HG03378 (cell line): Measurements from ENCODE around the gene MS4A10.

Source experiments
- ATAC-seq: cut with Tn5 transposase; IDR thresholded peaks from one replicate; pipeline ENCODE4 v1.9.1; 2021; ENCODE audit warnings: mild to moderate bottlenecking, moderate library complexity; ENCODE audit not compliant: unreplicated experiment

The MS4A10 gene

GRCh38 chr11:60764879-60765278, 20.3 kb upstream of the MS4A10 start:
- peak; percentile 45 for ATAC-seq

GRCh38 chr11:60765355-60765754, 19.8 kb upstream of the MS4A10 start:
- peak; percentile 2 for ATAC-seq

DNA sequence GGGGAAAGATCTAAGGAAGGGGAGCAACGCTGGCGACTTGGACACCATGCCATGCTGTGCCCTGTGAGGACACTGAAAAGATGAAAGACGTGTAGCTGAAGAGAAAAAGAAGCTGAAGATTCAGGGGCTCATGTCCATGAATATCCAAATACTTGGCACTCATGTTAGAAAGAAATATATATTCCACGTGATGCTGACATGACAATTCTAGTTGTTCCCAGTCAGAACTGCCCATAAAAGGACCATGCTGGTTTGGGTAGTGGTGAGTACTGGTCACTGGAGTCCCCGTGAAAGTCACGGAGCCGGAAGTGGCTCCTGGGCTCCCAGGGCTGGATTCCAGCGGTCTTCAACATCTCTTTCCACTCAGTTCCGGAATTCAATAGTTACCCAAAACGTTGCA, 18.6 kb upstream of the MS4A10 start:
- no peak for ATAC-seq

- no peak for ATAC-seq
Observed at GRCh38 chr11:60767388-60767811, 17.7 kb upstream of the MS4A10 start.

- no peak for ATAC-seq
Observed at GRCh38 chr11:60768202-60768601, 16.9 kb upstream of the MS4A10 start.

GRCh38 chr11:60769273-60769672, 15.9 kb upstream of the MS4A10 start:
- ATAC-seq: no peak

GRCh38 chr11:60769811-60770210, 15.3 kb upstream of the MS4A10 start:
- no peak for ATAC-seq

DNA sequence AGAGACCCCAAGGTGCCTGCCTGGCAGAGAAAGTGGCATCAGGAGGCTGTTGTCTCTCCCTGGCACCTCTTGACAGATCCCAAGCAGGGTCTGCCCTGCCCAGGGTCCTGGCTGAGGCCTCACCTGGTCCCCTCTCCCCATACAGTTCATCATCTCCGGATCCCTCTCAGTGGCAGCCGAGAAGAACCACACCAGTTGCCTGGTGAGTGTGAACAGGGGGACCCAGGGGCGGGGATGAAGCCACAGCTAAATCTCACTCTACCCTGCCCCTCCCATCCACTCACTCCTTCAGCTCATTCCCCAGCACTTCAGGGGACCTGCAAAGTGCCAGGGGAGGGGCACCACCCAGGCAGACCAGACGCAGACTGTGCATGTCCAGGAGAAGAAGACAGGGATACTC, 14.0 kb upstream of the MS4A10 start:
- ATAC-seq: no peak

GRCh38 chr11:60771879-60772525, 13.1 kb upstream of the MS4A10 start:
- ATAC-seq: no peak

DNA sequence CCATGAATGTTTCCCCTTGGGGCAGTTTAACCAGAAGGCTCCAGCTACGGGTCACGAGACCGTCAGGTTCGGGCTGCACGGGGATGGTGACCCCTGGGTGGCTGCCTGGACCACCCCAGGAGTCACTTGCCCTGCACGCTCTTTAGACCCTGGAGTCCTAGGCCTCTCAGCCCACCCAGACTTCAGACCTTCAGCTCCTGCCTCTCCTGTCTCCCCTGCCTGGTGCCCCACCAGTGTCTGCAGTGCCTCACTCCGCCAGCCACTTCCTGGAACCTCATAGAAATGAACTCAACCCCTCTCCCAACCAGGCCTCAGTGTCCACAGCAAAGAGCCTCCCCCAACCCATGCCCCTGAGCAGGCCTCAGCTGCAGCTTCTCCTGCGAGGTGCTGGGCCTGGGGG, 12.5 kb upstream of the MS4A10 start:
- no peak for ATAC-seq

DNA sequence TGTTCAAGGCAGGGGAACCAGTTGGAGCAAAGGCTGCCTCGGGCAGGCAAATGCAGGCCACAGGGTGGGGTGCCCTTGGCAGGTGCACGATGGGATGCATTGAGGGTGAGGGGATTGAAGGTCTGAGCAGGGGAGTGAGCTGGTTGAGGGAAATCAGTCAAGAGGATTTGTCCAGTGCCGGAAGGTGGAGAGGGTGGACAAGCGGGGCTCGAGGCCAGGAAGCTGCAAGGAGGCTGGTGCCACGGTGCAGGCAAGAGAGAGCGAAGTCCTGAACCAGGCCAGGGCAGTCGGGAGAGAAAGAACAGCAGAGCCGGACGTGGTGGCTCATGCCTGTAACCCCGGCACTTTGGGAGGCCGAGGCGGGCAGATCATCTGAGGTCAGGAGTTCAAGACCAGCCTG, 10.4 kb upstream of the MS4A10 start:
- no peak for ATAC-seq

DNA sequence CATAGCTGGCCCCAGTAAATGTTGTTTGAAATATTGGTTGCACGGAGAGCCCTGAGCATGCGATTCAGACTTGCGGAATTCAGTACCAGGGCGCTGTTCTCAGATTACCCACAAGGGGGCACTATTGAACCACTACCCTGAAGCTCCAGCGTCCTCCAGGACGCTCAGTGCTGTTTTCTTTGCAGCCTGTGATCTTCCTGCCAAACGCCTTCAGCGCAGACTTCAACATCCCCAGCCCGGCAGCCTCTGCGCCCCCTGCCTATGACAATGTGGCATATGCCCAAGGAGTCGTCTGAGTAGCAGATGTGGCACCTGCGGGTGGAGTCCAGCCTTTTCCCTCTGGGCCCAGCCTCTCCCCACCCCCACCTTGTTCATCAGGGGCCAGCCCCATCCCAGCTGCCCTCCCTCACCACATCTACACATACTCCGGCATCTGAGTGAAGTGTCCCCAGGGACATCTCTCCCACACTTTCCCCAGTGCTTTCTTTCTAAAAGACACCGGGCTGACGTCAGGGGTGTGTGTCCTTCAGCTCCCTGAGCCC, 9.6 kb upstream of the MS4A10 start:
- ATAC-seq: no peak

DNA sequence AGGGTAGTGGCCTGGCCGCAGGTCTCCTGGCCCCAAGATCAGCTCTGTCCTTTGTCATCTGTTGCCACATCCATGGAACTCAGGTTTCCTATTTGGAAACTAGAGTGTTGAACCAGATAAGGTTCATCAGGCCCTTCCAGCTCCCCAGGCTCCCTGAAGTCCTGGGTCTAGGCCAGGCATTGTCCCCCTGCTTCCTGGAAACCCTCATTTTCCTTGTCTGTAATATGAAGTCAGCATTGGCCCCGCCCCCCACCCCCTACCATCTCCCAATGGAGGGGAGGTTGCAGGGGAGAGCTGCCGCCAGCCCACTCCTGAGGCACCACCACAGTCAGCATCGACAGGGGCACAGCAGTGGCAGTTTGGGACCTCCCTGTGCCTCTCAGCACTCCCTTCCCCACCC, 9.0 kb upstream of the MS4A10 start:
- ATAC-seq: no peak

- no peak for ATAC-seq
Observed at GRCh38 chr11:60777106-60777505, 8.0 kb upstream of the MS4A10 start.

- ATAC-seq: no peak
Observed at GRCh38 chr11:60777572-60777971, 7.6 kb upstream of the MS4A10 start.

DNA sequence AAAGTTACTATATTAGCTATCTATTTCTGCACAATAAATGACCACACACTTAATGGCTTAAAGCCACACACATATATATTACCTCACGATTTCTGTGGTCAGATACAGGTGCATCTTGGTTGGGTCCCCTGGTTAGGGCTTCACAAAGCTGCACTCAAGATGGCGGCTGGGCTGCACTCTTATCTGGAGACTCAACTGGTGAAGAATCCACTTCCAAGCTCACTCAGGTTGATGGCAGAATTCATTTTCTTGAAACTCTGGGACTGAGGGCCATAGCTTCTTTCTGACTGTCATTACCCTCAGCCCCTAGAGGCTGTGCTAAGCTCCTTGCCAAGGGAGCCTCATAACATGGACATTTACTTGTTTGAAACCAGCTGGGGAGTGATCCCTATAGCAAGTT, 5.1 kb upstream of the MS4A10 start:
- ATAC-seq: no peak

- ATAC-seq: no peak
Observed at GRCh38 chr11:60780774-60781173, 4.4 kb upstream of the MS4A10 start.

DNA sequence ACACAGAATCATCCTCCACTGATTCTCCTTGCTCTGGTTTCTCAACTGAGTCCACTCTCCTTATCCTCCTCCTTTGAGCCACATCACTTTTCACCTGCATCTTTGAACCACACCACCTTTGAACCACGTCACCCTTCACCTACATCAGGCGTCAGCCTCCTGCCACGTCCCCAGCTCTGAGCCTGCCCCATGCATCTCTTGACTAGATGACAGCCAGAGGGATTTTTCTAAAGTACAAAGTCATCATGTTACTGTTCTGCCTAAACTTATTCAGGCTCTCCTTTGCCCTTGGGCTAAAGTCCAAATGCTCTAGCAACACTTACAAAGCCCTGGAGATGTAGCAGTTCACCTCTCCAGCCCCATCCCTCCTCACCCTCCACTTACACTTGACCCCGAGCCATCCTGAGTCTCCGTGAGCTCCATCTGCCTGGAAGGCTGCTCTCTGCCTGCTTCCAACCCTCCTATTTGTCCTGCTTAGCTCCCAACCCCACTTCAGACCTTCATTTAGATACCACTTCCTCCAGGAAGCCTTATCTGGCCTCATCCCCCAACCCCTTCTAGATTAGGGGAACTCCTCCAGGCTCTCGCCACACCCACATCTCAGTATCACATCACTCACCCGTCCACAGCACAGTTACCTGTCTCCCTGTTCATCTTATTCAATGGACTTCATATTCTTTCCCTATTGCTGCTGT, 3.7 kb upstream of the MS4A10 start:
- ATAC-seq: no peak

GRCh38 chr11:60781981-60782316, 3.2 kb upstream of the MS4A10 start:
- no peak for ATAC-seq

DNA sequence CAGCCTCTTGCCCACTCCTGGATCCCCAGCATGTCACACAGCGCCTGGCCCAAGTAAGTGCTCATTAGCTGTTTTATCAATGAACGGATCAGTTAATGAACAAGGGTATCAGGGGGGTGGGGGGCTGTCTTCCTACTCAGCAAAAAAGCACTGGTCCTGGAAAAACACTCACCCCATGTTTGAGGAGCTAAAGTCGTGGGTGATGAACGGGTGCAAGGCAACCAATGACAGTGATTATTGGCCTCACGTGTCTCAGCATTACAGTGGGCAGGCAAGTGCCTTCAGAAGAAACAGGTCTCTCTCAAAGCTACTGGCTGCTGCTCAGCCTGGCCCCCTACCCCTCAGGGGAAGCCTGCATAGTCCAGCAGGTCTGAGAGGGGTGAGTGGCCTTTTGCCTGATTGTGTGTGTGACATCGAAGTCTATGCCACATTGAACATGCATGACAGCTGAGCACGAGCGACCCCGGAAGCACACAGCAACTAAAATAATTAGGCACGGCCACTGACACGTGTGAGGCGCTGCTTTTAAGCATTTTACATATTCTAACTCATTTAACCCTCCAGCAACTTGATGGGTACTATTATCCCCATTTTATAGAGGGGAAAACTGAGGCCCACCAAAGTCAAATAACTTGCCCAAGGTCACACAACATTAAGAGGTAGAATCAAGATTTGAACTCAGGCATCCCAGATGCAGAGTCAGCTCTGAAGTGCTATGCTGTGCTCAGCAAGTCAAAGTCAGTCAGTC, 2.6 kb upstream of the MS4A10 start:
- no peak for ATAC-seq

DNA sequence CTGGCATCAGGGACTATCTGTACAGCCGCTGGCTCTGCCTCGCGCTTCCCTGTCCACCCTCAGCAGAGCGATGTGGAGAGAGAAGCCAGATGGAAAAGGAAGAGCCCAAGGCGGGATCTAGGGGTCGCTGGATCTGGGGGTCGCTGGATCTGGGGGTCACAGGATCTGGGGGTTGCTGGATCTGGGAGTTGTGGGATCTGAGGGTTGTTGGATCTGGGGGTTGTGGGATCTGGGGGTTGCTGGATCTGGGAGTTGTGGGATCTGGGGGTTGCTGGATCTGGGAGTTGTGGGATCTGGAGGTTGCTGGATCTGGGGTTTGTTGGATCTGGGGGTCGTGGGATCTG, 2.0 kb upstream of the MS4A10 start:
- ATAC-seq: no peak

GRCh38 chr11:60783911-60784310, 1.2 kb upstream of the MS4A10 start:
- no peak for ATAC-seq
